ENCODE results near the gene GNPTG.

GRCh38 chr16:1351582-1352362, at the start of gene GNPTG, which contains the start of gene TSR3:
- TF ChIP-seq CTCF (IDR thresholded peaks at IDR 0.05) = no peak
- no peak for TF ChIP-seq POLR2A (IDR thresholded peaks at IDR 0.05)
- peak; percentile 16 to 89 (median 88) for TF ChIP-seq POLR2AphosphoS5 (IDR thresholded peaks at IDR 0.05)
